Measurements from ENCODE around the gene COL21A1.

Gene COL21A1

GRCh38 chr6:56246881-56247653 is at the start of gene COL21A1:
Gene COL21A1, minus strand, starts transcription at chr6:56247580. Its CDS starts 64,962 bp downstream, at chr6:56182618.
- H3K9ac ChIP-seq, result no peak within 1 kb of the TSS
- H3K4me2 ChIP-seq, result no peak within 1 kb of the TSS
- H4K20me1 ChIP-seq (ENCODE audit: insufficient read depth), result no peaks in the 10 kb centered on the region
- no peaks in the 10 kb centered on the region for H3K27me3 ChIP-seq (ENCODE audit: insufficient read depth, low read depth)
- H3K79me2 ChIP-seq (ENCODE audit: insufficient read depth, low read depth), result no peaks in the 10 kb centered on the region
- no peaks in the 10 kb centered on the region for H3K36me3 ChIP-seq (ENCODE audit: insufficient read depth)
- no peak within 1 kb of the TSS for H3K4me3 ChIP-seq (IDR thresholded peaks at IDR 0.05; ENCODE audit: insufficient read depth, low read depth, low read length)
- no peak for TF ChIP-seq CTCF (conservative IDR thresholded peaks at IDR 0.05; ENCODE audit: low read depth, low read length)
- H2AFZ ChIP-seq (ENCODE audit: low read depth), result no peak within 1 kb of the TSS
- no peak within 1 kb of the TSS for H3K27ac ChIP-seq
- no peaks in the 10 kb centered on the region for H3K4me1 ChIP-seq (ENCODE audit: low read depth, poor library complexity, severe bottlenecking)

GRCh38 chr6:56293781-56294180 is 46.4 kb upstream of the COL21A1 start:
- no peak overlapping the region for H3K4me3 ChIP-seq (IDR thresholded peaks at IDR 0.05; ENCODE audit: insufficient read depth, low read depth, low read length)

GRCh38 chr6:56292505-56293181 is 45.3 kb upstream of the COL21A1 start:
- Histone ChIP-seq H3K4me3 (IDR thresholded peaks at IDR 0.05; ENCODE audit: insufficient read depth, low read depth, low read length) (no peak overlapping the region), H3K4me1 (ENCODE audit: low read depth, poor library complexity, severe bottlenecking) (no peaks in the 10 kb centered on the region), H2AFZ (ENCODE audit: low read depth) (no peak overlapping the region), H3K79me2 (ENCODE audit: insufficient read depth, low read depth) (no peaks in the 10 kb centered on the region), H3K27me3 (ENCODE audit: insufficient read depth, low read depth) (no peaks in the 10 kb centered on the region), H3K9ac (no peak overlapping the region), H3K27ac (no peak overlapping the region), H4K20me1 (ENCODE audit: insufficient read depth) (no peaks in the 10 kb centered on the region), H3K4me2 (no peak overlapping the region), H3K36me3 (ENCODE audit: insufficient read depth) (no peaks in the 10 kb centered on the region)
- peak; percentile 79 for TF ChIP-seq CTCF (conservative IDR thresholded peaks at IDR 0.05; ENCODE audit: low read depth, low read length)

More at GRCh38 chr6:56293781-56294180, 46.4 kb upstream of the COL21A1 start:
- Histone ChIP-seq H3K36me3 (ENCODE audit: insufficient read depth) (no peaks in the 10 kb centered on the region), H3K27me3 (ENCODE audit: insufficient read depth, low read depth) (no peaks in the 10 kb centered on the region), H3K4me1 (ENCODE audit: low read depth, poor library complexity, severe bottlenecking) (no peaks in the 10 kb centered on the region), H3K9ac (no peak overlapping the region), H2AFZ (ENCODE audit: low read depth) (no peak overlapping the region), H4K20me1 (ENCODE audit: insufficient read depth) (no peaks in the 10 kb centered on the region), H3K79me2 (ENCODE audit: insufficient read depth, low read depth) (no peaks in the 10 kb centered on the region), H3K27ac (no peak overlapping the region), H3K4me2 (no peak overlapping the region)
- no peak for TF ChIP-seq CTCF (conservative IDR thresholded peaks at IDR 0.05; ENCODE audit: low read depth, low read length)

- no peaks in the 10 kb centered on the region for H3K79me2 ChIP-seq (ENCODE audit: insufficient read depth, low read depth)
- no peaks in the 10 kb centered on the region for H4K20me1 ChIP-seq (ENCODE audit: insufficient read depth)
- no peak overlapping the region for H2AFZ ChIP-seq (ENCODE audit: low read depth)
- no peak for TF ChIP-seq CTCF (conservative IDR thresholded peaks at IDR 0.05; ENCODE audit: low read depth, low read length)
- H3K36me3 ChIP-seq (ENCODE audit: insufficient read depth), result no peaks in the 10 kb centered on the region
- no peaks in the 10 kb centered on the region for H3K4me1 ChIP-seq (ENCODE audit: low read depth, poor library complexity, severe bottlenecking)
- no peak overlapping the region for H3K4me3 ChIP-seq (IDR thresholded peaks at IDR 0.05; ENCODE audit: insufficient read depth, low read depth, low read length)
- H3K4me2 ChIP-seq, result no peak overlapping the region
- no peaks in the 10 kb centered on the region for H3K27me3 ChIP-seq (ENCODE audit: insufficient read depth, low read depth)
- H3K27ac ChIP-seq, result no peak overlapping the region
- no peak overlapping the region for H3K9ac ChIP-seq
These were observed 44.0 kb upstream of the COL21A1 start for GRCh38 chr6:56291302-56291917.

Measured in KMS-11 (cell line).